Adrenal gland (tissue), 12 donors: ENCODE data around the gene ABHD17A. TPM values are rescaled to one million over a fixed set of nuclear protein-coding genes. Genes with fewer than 3 reads are reported as not detected.

Experiments
- DNase-seq, 7 donors: peaks; one replicate each; pipeline ENCODE4 v3.0.0-alpha.2; 2019 to 2020
- H3K27ac ChIP-seq, 5 donors: fragments of 200-600 bp; sonication (generic) in 4 of 5; 1 replicate in 3 of 5; 2 replicates in 2 of 5; pipeline versions ENCODE4 v1.5.1 to v1.8.0; 2016 to 2020; ENCODE audit warnings: mild to moderate bottlenecking in 1 of 5
- H3K27me3 ChIP-seq: fragments of 200-600 bp; 2 replicates; pipeline ENCODE4 v1.8.0; 2021
- H3K36me3 ChIP-seq, 2 donors: fragments of 200-600 bp; replicated peaks in 1 of 2; 1 replicate in 1 of 2; 2 replicates in 1 of 2; pipeline versions ENCODE4 v1.5.1 to v1.8.0; 2018 to 2022
- H3K4me1 ChIP-seq, 2 donors: fragments of 200-600 bp; replicated peaks in 1 of 2; 1 replicate in 1 of 2; 2 replicates in 1 of 2; pipeline versions ENCODE4 v1.5.1 to v1.8.0; 2018 to 2021
- H3K4me3 ChIP-seq, 4 donors: fragments of 200-600 bp; sonication (generic) in 3 of 4; one replicate each; pipeline ENCODE4 v1.5.1; 2016 to 2018
- H3K9me3 ChIP-seq, 3 donors: fragments of 200-600 bp; sonication (generic) in 1 of 3; replicated peaks in 1 of 3; 1 replicate in 2 of 3; 2 replicates in 1 of 3; pipeline versions ENCODE4 v1.5.1 to v1.8.0; 2016 to 2021
- CTCF ChIP-seq, 6 experiments: fragments of 450-650 bp in 4 of 6; fragments of 200-600 bp in 2 of 6; sonication (generic) in 1 of 6; IDR thresholded peaks; 1 replicate in 5 of 6; 2 replicates in 1 of 6; pipeline versions ENCODE4 v1.5.1 to v1.8.0; 2016 to 2021; ENCODE audit warnings: antibody characterized with exemption in 6 of 6, mild to moderate bottlenecking in 2 of 6, moderate library complexity in 1 of 6
- POLR2A ChIP-seq, 2 donors: fragments of 450-650 bp; IDR thresholded peaks; one replicate each; pipeline ENCODE4 v1.6.1; 2017; ENCODE audit warnings: antibody characterized with exemption in 2 of 2, mild to moderate bottlenecking in 2 of 2, moderate library complexity in 1 of 2
- WGBS, 4 donors: extraction: QIAGEN DNeasy Blood & Tissue Kit in 2 of 4; methylation state at CpG; one replicate each; pipeline versions ENCODE4 v1.1.5 to v1.1.7; 2013 to 2017; 5-methylcytosine and 5-hydroxymethylcytosine counted together
- intact Hi-C, 2 donors: fragments of 100-400 bp; cut with DNase I; formaldehyde crosslinking; loops; one replicate each; pipeline versions ENCODE4 v1.14.1 to v1.15.0; 2022 to 2023
- polyA plus RNA-seq, 3 donors: library from polyadenylated mRNA; stranded (reverse); fragments of 200-250 nt in 2 of 3; fragments of 350-450 nt in 1 of 3; fragmentation: Illumina TruSeq in 1 of 3; extraction: RNeasy Lipid Tissue Mini Kit (QIAGEN cat#74804) in 1 of 3; gene quantifications; one replicate each; pipeline ENCODE4 v1.2.3, GENCODE V29; 2013 to 2014
- total RNA-seq, 9 donors: library from RNA; depleted of rRNA in 4 of 9; stranded (reverse); fragments of >200 nt in 4 of 9; fragments of 120-200 nt in 1 of 9; fragmentation: NEBNext Ultra II Directional in 1 of 9; extraction: Animal tissue kit (Norgen Biotek cat#: 25700) in 1 of 9; gene quantifications; one replicate each; pipeline versions ENCODE4 v1.1.0 to v1.2.4, GENCODE V29; 2013 to 2023
- donor health status: healthy with polysubstance abuse.
- donor health status: Bipolar disorder and iron deficiency.
- donor health status: DM: yes; HTN: yes; CAD: no.
- donor health status: DM: no; HTN: no; CAD: no.
- donor health status: DM: no; HTN: no; CAD: no.
- donor health status: DM: yes; HTN: yes; CAD: no.

Gene ABHD17A
- total and polyA plus RNA-seq, 12 donors: 2.5 to 235 (median 99.4) TPM

- no peaks in the 10 kb centered on the region for H3K9me3 ChIP-seq
- H3K4me1 ChIP-seq: peaks cover 43 to 62% of the 10 kb centered on the region in 2 donors
- intact Hi-C loops: no loop called here
- peak overlapping the region in 2 of 5 donors; percentile 87 to 92 for H3K27ac ChIP-seq
- TF ChIP-seq POLR2A (IDR thresholded peaks at IDR 0.05) (no peak), CTCF (IDR thresholded peaks at IDR 0.05) (peak; percentile 84 to 96 (median 89))
- peak; percentile 80 to 94 (median 91) for DNase-seq
- no peak overlapping the region for H3K4me3 ChIP-seq
- 28 to 52% (median 29%) methylated on average over 6 to 27 of the region's 27 CpGs for WGBS, 4 donors
- H3K36me3 ChIP-seq: no peaks in the 10 kb centered on the region
- no peaks in the 10 kb centered on the region for H3K27me3 ChIP-seq
Observed at GRCh38 chr19:1853295-1854038, 31.8 kb downstream of the ABHD17A start.

- no peaks in the 10 kb centered on the region for H3K9me3 ChIP-seq
- no peaks in the 10 kb centered on the region for H3K36me3 ChIP-seq
- H3K27me3 ChIP-seq: no peaks in the 10 kb centered on the region
- no peak overlapping the region for H3K4me3 ChIP-seq
- H3K27ac ChIP-seq: no peak overlapping the region
- intact Hi-C loops: no loop called here
- H3K4me1 ChIP-seq: peaks cover 38 to 55% of the 10 kb centered on the region in 2 donors
- peak in 1 of 7 donors; percentile 31 for DNase-seq
- no peak for TF ChIP-seq CTCF (IDR thresholded peaks at IDR 0.05)
- TF ChIP-seq POLR2A (IDR thresholded peaks at IDR 0.05): no peak
- WGBS, 4 donors: 63 to 72% (median 72%) methylated on average over 4 to 9 of the region's 9 CpGs; no CpG with 5 or more reads in 1 of the 4 donors
Observed at GRCh38 chr19:1852581-1853128, 32.6 kb downstream of the ABHD17A start.

- intact Hi-C loops: no loop called here
- Histone ChIP-seq H3K9me3 (no peaks in the 10 kb centered on the region), H3K4me1 (peaks cover 38 to 54% of the 10 kb centered on the region in 2 donors), H3K36me3 (no peaks in the 10 kb centered on the region), H3K27ac (no peak overlapping the region), H3K27me3 (no peaks in the 10 kb centered on the region), H3K4me3 (no peak overlapping the region)
- WGBS, 4 donors: 29 to 33% (median 31%) methylated on average over 15 to 66 of the region's 66 CpGs
- DNase-seq: peak in 2 of 7 donors; percentile 43 to 62
- TF ChIP-seq CTCF (IDR thresholded peaks at IDR 0.05): no peak
- TF ChIP-seq POLR2A (IDR thresholded peaks at IDR 0.05): no peak
Observed at GRCh38 chr19:1851654-1852580, 33.4 kb downstream of the ABHD17A start.
